ENCODE results near the gene HECW1.
"Not testable (repeated sequence)": the region's sequence is repeated elsewhere in the genome, so short reads cannot be mapped to it uniquely, and the experiment has no call there.

HECW1 gene

DNA sequence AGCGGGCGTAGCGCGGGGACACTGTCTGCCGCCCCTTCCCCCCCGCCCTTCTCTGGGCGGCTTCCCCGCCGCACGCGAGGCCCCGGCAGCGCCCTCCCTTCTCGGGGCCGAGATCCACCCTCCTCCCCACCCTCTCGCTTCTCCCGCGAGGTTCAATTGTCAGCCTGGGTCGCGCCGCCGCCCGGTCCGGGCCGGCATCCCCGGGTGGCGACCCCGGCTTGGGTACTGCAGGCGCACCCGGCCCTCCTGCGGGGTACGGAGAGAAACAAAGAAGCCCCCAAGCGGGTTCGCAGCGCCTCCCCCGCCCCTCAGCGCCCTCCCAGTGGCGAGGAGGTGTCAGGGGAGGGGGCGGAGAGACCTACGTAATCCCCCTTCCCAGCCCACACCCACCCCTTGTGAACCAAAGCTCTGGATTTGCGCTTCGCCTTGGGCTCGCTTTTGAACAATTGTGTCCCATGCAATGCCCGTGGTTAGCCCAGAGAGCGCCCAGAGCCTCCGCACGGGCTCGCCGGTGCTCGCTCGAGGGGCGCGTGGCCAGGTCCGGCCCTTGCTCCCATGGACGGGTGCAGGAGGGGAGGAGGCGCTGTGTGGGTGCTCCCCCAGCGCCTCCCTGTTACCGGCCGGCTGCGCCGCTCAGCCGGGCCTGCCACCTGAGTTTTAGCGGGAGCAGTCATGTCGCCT lies 634 bp downstream of the HECW1 start:
- DNase-seq, result no peak

DNA sequence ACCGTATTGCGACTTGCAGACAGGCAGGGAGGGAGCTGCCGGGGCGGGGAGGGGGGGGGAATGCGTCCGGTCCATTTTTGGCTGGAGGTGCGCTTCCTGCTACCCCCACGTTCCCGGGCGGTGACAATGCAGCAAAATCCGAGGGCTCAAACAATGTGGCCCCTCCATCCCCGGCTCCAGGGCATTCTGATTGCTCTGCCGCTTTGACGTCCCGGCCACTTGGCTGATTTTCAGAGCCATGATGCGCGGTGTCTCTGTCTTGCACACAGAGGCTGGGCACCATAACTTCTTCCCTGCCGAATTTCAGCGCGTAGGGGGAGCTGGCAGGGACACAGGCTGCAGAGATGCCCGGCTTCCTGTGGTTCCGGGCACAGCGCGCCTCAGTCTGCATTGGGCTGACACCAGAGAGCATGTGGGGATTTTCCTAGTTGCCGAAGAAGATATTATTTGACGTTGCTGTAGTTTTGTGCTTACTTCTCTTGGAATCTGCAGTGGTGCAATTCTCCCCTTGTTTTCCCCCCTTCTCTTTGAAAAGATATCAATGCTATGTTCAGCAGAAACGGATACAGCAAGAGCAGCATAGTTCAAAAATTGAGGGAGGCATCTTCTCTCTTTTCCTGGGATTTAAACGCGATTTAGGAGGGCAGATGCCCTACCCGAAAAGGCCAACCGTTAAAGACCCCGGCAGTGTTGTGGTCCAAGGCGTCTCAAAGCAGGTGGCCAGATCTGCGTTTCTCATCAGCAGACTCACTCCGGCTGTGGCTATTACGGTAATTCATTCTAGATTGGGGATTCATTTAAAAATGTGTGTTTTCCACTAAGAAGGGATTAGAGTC lies 1.4 kb downstream of the HECW1 start:
- DNase-seq, result no peak

DNA sequence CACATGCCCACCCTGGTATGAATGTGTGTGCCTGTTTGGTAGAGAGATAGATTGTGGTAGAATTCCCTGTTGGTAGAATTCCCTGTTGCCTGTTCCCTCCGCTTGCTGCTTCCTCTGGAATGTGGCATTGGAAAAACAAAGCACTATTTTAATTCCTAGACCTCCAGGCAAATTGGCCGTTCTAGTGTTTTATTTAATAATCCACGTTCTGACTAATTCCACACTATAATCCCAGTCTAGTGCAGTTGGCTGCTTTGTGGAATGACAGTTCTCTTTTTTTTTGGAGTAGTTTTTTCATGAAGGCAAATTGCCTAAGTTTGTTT lies 2.0 kb downstream of the HECW1 start:
- DNase-seq, result no peak

DNA sequence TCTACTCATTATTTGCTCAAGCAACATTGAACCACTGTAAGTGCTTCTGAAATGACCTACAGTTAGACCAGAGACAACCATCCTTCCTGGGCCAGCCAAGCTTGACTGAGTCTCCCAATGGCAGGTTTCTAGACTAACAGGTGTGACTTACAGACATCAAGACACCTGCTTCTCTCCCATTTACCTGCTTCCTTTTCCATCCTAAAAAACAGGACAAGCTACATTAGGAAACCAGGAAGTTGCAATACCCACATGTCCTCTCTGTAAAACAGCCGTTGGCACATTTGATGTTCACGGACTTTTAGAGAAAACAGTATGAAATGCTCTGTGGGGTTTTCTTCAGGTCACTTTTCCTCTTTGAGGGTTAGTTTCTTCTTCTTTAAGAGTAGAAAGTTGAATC lies 4.0 kb downstream of the HECW1 start:
- no peak for DNase-seq

DNA sequence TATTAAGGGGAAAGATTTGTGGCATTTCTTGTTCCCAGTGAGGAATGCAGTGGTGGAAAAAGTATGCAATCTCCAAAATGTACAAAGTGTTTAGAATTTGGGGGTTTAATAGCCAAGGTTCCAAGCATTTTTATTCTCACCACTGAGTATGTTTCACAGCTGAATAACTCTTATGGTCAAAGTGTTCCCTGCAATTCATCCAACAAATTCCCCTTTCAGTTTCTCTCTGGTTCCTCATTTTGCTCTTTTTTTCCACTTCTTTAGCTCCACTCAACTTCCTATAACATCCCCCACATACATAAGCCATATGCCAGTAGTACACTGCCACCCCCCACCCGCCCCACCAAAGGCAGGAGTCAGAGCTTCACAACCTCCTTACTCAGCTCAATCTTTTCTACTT lies 4.6 kb downstream of the HECW1 start:
- DNase-seq, result no peak

DNA sequence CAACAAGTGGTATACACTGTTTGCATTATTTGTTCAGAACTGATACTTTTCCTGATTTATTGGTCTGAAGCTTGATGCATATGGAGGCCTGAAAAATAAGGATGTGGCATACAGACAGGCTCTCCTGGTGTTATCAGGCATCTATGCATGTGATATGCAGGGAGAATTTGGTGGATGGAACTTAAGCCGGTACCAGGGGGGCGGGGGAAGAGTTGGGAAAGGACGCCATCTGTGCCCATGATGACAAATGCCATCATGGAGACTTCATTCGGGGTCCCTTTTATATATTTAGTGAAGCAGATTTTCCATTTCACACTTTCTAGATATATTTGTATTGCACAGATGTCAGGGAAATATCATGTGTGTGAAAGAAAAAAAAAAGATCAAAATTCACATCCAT lies 5.4 kb downstream of the HECW1 start:
- DNase-seq, result no peak

DNA sequence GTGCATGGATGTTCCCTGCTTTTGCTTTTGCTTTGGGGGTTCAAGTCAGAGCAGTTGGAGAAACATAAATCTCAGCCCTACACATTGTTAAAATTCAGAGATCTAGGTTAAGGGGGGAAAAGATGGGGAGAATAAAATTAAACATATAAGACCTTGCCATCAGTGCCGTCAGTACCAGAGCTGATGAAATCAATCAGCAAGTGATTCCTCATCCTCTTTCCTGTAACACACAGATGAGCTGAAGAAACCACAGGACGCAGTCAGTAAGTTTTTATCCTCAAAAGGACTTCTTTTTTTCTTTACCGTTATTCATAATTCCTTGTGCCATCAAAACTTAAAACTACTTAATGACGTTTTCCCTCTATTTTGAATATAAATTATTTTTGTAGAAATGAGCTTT lies 5.9 kb downstream of the HECW1 start:
- DNase-seq, result no peak

DNA sequence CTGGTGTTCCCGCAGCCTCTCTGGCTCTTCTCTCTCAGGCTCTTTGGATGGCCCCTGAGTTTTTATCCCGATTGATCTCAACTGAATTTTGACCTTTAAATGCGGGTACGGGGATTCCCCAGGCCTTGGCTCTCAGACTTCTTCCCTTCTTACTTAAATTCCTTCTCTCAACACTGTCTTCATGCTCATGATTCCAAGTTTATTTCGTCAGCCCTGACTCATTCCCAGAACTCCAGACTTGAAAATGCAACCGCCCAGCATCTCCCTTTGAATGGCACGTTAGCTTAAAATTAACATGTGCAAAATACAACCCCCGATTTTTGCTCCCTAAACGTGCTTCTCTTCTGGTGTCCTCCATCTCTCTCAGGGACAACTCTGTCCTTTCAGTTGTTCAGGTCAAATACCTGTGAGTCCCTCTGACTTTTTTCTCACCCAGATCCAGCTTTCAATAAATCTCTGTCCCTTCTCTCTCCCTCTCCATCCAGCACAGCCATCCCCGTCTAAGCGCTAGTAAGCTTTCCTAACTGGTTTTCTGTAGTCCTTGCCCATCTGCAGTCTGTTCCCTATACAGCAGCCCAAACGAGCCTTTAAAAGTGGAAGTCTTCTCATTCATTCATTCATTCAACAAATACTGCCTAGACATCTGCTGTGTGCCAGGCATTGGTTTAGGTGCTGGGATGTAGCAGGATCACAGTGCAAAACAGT lies 7.1 kb downstream of the HECW1 start:
- DNase-seq, result no peak

DNA sequence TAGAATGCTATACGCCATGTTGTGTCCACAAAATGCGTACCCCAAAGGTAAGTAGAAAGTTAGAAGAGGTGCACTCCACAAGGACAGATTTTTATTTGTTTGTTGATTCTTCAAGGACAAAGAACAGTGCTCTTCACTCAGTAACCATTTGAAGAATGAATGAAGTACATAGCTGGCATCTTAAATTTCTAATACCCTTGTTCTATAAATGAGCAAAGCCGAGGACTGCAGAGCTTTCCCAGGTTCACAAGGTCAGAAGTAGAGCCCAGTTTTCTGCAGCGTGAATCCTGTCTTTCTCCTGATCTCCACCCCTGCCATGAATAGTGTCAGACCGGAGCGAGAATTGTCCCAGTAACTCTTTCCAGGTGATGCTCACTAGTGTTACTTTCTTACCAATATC lies 9.5 kb downstream of the HECW1 start:
- DNase-seq, result no peak

DNA sequence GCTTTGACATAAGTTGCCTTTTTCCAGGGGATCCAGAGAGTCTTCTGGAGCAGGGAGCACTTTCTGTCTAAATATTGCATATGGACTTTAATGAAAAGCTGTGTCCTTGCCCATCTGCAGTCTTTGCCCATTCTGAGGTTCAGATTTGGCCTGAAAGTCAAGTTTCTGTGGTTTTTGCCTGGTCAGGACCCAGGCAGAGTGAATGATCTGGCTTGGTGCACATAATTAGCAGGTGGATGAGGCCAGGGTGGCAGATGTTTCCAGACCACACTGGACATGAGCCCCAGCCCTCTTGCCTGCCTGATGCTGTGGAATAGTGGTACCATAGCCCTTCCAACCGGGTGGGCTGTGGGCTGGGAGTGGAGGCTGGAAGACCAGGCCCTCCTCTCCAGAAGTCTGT lies 11.0 kb downstream of the HECW1 start:
- no peak for DNase-seq

DNA sequence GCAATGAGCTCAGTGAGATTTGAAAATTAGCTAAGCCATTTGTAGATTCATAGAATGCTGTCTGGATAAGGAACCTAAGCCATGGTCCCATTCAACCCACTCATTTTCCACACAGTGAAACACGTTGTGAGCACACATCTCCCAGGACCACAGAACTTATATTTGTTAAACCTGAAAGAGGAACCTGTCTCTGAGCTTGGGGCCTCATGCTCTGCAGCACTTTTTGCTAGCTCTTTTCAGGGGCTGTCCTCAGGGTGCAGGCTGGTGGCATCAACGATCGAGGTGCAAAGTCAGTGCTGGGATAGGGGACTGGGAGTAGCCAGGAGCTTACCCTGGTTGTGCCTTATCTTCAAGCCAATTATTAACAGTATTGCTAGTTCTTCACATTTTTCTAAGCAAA lies 11.9 kb downstream of the HECW1 start:
- no peak for DNase-seq

DNA sequence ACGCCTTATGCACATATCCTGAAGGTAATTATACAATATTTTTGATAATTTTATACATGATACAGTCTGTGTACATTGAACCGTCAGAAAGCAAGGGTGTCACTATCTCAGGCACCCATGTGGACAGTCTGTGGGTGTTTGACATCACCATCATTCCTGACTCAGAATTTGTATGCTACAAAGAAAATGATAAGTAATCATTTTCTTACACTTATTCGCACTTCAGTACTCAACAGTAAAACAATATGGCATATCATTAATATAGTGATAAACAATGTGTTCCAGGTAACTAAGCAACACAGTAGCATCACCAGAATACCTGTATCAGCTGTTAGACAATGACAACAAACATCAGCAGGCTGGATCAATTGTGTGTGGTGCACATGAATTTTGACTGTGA lies 17.9 kb downstream of the HECW1 start:
- DNase-seq, result no peak

DNA sequence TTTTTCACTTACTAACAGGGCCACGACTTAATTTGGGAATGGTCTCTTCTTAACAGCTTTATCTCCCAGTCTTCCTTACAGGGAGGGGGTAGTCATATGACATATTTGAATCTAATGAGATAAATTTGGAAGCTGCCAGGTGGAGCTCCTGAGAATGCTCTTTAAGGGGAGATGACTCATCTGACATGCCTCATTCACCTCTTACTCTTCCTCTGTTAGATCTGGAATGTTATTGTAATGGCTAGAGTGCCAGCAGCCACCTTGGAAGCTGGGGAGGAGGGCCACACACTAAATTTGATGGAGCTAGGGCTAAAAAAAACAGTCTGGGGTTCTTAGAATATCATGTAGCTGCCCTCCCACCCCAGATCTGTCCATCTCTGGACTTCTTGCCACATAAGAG lies 22.7 kb downstream of the HECW1 start:
- DNase-seq, result no peak

DNA sequence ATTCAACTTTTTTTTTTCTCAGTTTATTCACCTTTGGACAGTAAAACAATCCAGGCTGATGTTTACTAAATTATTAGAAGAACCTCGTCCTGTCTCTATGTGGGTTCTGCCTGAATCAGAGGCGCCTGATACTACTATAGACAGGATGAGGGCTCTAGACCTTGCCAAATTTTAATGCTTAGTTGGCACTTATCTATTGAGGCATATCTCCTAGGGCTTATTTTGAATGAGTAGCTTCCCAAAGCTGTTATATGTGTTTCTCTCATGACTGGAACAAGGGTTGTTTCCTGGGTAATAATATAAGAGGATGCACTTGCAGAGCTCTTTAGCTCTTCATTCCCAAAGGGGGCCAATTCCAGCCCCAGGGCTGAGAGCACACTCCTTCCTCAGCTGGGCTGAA lies 23.6 kb downstream of the HECW1 start:
- DNase-seq, result no peak

DNA sequence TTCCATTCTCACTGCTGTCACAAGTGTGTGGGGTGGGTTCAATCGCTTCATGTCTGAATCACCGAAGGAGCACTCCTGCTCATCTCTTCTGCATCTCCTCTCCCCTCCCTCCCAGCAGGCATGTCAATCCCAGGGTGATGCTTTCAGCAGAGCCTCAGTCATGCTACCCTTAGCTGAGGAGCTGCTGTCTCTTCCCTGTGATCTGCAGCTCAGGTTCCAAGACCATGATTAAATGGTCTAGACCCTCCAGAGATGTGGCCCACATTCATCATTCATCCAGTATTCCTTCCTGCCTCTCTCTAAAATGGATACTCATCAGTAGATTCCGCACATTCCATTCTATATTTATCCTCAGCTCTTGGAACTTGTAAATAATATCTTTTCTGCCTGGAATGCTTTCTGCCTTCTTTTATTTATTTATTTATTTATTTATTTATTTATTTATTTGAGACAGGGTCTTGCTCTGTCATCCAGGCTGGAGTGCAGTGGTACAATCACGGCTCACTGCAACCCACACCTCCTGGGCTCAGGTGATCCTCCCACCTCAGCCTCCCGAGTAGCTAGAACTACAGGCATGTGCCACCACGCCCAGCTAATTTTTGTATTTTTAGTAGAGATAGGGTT lies 24.8 kb downstream of the HECW1 start:
- DNase-seq, result not testable (repeated sequence)

DNA sequence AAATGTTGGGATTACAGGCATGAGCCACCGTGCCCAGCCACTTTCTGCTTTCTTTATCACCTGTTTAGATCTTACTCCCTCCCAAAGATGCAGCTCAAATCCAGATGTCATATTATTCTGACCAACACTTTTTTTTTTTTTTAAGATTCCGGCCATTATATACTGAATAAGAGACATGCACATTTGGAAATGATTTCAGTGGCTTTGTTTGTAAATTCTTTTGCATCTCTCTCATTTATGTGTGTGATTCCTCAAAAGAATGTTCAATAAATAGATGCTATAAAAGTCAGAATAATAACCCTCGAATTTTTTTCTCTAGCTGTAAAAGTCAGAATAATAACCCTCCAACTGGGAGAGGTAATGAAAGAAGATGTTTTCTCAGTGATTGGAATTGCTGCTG lies 25.4 kb downstream of the HECW1 start:
- no peak for DNase-seq

DNA sequence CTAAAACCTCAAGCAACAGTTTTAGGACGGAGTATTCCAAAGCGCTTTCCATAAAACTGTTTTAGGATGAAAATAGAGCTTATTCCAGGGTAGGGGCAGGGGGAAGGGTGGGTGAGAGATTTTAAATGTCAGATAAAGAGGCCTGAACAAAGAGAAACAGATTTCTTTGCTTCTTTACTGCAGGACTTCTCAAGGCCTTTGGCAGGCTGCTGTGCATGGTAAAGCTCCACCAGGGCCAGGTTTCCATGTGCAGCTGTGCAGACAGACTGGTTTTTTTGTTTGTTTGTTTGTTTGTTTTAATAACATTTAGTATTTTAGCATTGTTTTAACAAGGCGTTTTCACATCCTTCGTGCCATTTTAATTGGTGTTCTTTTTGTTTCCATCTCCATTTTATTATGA lies 26.3 kb downstream of the HECW1 start:
- no peak for DNase-seq

DNA sequence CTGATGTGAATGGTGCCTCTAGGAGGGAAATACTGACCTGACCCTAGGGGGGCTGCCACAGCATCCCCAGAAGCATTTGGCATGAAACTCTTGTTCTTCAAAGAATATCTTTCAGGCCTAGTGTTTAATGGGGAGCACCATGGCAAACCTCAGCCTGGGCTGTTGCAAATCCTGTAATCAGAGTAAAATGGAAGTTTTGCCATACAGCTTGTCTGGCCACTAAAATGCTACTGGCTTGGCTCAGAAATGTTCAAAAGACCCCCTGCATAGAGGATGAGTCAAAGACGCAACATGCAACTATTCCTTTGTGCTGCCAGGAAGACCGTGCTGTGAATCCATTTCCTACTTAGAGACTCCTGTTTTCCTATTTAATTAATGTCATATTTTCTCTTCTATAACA lies 26.7 kb downstream of the HECW1 start:
- DNase-seq, result no peak

DNA sequence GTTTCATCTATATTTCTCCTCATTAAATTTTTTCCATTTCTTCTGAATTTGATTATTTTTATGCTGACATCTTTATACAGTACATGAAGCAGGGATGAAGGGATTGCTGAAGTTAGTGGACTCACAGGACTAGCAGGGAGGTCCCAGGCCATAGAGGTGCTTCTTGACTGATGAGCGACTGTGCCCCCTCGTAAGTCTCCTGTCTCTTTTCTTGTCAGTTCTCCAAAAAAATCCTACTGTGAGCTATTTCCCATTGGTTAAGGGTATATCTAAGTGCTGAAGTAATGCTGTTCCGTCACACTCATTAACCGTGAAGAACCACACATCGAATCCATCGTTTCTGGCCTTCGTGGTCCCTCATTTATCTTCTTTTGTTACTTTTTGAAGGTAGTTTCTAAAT lies 27.7 kb downstream of the HECW1 start:
- DNase-seq, result no peak

DNA sequence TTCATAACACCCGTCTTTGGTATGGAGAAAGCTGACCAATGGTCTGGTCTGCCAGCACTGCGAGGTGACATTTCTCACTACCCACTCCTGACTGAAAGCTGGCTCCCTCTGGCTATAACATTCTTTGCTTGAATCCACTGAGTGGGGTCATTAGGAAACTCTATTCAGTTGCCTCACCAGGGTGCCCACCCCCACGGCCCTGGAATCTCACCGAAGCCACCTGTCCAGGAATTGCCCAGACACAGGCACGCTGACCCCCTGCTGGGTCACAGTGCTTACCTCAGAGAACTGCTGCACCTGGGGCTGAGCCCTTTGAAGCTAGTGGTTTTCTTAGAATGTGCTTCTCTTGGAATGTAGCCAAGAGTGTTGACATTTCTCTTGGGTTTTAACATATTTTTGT lies 28.6 kb downstream of the HECW1 start:
- no peak for DNase-seq

DNA sequence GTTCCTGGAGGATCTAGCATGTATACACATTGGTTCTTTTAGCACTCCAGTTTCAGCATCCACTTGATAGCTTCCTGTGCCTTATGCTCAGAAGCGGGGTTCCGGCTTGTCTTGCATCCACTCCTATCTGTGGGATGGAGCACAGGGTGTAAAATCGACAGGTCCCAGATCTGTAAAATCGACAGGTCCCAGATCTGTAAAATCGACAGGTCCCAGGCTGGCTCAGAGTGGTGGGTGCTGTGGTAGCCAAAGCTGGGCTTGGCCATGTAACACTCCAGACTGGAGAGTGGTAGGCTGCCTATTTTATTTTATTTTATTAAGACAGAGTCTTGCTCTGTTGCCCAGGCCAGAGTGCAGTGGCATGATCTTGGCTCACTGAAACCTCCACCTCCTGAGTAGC lies 30.3 kb downstream of the HECW1 start:
- DNase-seq, result no peak

DNA sequence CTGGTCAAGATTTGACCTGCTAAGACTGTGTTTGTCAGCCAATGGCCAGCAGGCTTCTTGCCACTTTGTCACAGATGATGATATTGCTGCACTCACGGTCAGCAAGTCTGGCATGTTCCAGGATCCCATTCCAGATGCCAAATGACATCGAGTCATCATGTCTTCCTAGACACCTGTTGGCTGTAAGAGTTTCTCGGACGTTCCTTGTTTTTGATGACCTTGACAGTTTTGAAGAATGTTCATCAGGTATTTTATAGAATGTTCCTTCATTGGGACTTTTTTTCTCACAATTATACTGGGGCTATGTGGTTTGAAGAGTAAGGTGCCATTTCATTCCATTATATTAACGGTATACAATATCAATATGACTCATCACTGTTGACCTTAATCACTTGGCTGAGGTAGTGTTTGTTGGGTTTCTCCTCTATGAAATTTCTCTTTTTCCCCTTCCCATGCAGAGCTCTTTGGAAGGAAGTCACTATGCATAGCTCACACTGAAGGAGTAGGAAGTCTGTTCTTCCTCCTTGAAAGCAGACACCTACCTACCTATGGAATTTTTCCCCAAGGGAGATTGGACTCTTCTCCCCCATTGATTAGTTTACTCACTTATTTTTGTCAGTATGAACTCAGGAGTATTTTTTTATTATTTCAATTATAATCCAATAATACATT lies 31.6 kb downstream of the HECW1 start:
- no peak for DNase-seq

DNA sequence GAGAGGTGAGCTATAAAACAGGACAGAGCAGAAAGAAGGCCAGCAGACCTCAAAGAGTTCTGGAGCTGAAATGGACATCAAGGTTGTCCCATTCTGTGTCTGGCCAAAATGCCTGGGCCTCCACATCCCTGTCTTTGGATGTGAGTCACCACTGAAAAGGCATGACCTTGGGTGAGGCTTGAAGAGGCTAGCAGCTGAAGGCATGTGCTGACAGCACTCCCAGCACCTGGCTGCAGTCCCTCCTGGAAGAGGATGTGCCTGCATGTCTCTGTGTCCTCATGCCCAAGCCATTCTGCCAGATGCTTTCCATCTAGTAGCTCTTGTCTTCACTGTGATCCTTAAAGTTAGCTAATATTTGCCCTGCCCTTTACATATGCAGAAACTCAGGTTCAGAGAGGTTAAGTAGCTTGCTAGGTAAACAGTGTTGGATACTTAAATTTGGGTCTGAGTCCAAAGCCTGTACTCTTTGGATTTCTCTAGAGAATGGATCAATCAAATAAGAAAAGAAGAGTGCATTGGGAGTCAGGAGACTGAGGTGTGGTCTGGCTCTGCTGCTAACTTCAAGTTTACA lies 35.8 kb downstream of the HECW1 start:
- DNase-seq, result no peak
